Skeletal muscle tissue (tissue), 4 donors: ENCODE results near the gene USH1C. TPM values are rescaled to one million over a fixed set of nuclear protein-coding genes. Genes with fewer than 3 reads are reported as not detected.

Source experiments
- H3K27ac ChIP-seq: one replicate; pipeline ENCODE4 v1.7.0; 2013; ENCODE audit warnings: mild to moderate bottlenecking, low read depth, low read length, inconsistent platforms
- H3K27me3 ChIP-seq, 3 donors: one replicate each; pipeline ENCODE4 v1.7.0; 2013; ENCODE audit warnings: low read length in 3 of 3; ENCODE audit not compliant: control insufficient read depth in 3 of 3, insufficient read depth in 3 of 3
- H3K36me3 ChIP-seq, 3 donors: one replicate each; pipeline ENCODE4 v1.7.0; 2013; ENCODE audit warnings: low read length in 3 of 3; ENCODE audit not compliant: control insufficient read depth in 3 of 3, insufficient read depth in 3 of 3
- H3K4me1 ChIP-seq, 3 donors: one replicate each; pipeline ENCODE4 v1.7.0; 2013; ENCODE audit warnings: low read length in 3 of 3, mild to moderate bottlenecking in 3 of 3; ENCODE audit not compliant: control insufficient read depth in 3 of 3, insufficient read depth in 3 of 3
- H3K4me3 ChIP-seq, 3 donors: one replicate each; pipeline ENCODE4 v1.7.0; 2013; ENCODE audit warnings: low read length in 3 of 3
- H3K9ac ChIP-seq, 3 donors: one replicate each; pipeline ENCODE4 v1.7.0; 2013; ENCODE audit warnings: low read length in 3 of 3, mild to moderate bottlenecking in 3 of 3, moderate library complexity in 2 of 3, low read depth in 1 of 3
- H3K9me3 ChIP-seq, 3 donors: one replicate each; pipeline ENCODE4 v1.7.0; 2013; ENCODE audit warnings: low read length in 3 of 3; ENCODE audit not compliant: control insufficient read depth in 3 of 3
- total RNA-seq: library from RNA; depleted of rRNA; stranded (reverse); fragments of >200 nt; gene quantifications from one replicate; pipeline ENCODE4 v1.2.3, GENCODE V29; 2014
- donor health status: Osteomylitis.

The USH1C gene
- total RNA-seq, 1 donor from 2014 or later: not detected

- Histone ChIP-seq H3K27ac (no peak overlapping the region), H3K4me1 (peaks cover 0 to 2% (median 0%) of the 10 kb centered on the region in 3 donors)
Observed at GRCh38 chr11:17529844-17530185, 14.4 kb downstream of the USH1C start.

GRCh38 chr11:17528906-17529843 lies 15.0 kb downstream of the USH1C start:
- Histone ChIP-seq H3K9me3 (no peaks in the 10 kb centered on the region), H3K27ac (no peak overlapping the region), H3K36me3 (no peaks in the 10 kb centered on the region), H3K4me3 (no peak overlapping the region), H3K27me3 (peaks cover 0 to 2% (median 0%) of the 10 kb centered on the region in 3 donors), H3K4me1 (peaks cover 0 to 2% (median 0%) of the 10 kb centered on the region in 3 donors), H3K9ac (no peak overlapping the region)

More at GRCh38 chr11:17529844-17530185, 14.4 kb downstream of the USH1C start:
- no peaks in the 10 kb centered on the region for H3K9me3 ChIP-seq
- no peak overlapping the region for H3K4me3 ChIP-seq
- peaks cover 0 to 2% (median 0%) of the 10 kb centered on the region in 3 donors for H3K27me3 ChIP-seq
- H3K9ac ChIP-seq: no peak overlapping the region
- no peaks in the 10 kb centered on the region for H3K36me3 ChIP-seq

GRCh38 chr11:17528181-17528691 lies 16.0 kb downstream of the USH1C start:
- Histone ChIP-seq H3K36me3 (no peaks in the 10 kb centered on the region), H3K4me3 (no peak overlapping the region), H3K27me3 (peaks cover 0 to 2% (median 0%) of the 10 kb centered on the region in 3 donors), H3K4me1 (peaks cover 0 to 2% (median 0%) of the 10 kb centered on the region in 3 donors), H3K9me3 (no peaks in the 10 kb centered on the region), H3K9ac (no peak overlapping the region), H3K27ac (no peak overlapping the region)

GRCh38 chr11:17527628-17527995 lies 16.6 kb downstream of the USH1C start:
- no peaks in the 10 kb centered on the region for H3K9me3 ChIP-seq
- no peaks in the 10 kb centered on the region for H3K36me3 ChIP-seq
- H3K9ac ChIP-seq: no peak overlapping the region
- H3K27ac ChIP-seq: no peak overlapping the region
- peaks cover 0 to 2% (median 0%) of the 10 kb centered on the region in 3 donors for H3K27me3 ChIP-seq
- peaks cover 0 to 2% (median 0%) of the 10 kb centered on the region in 3 donors for H3K4me1 ChIP-seq
- no peak overlapping the region for H3K4me3 ChIP-seq

GRCh38 chr11:17526931-17527627 lies 17.1 kb downstream of the USH1C start:
- H3K27ac ChIP-seq: no peak overlapping the region
- H3K4me3 ChIP-seq: no peak overlapping the region
- H3K36me3 ChIP-seq: no peaks in the 10 kb centered on the region
- peaks cover 0 to 2% (median 0%) of the 10 kb centered on the region in 3 donors for H3K27me3 ChIP-seq
- peaks cover 0 to 2% (median 0%) of the 10 kb centered on the region in 3 donors for H3K4me1 ChIP-seq
- H3K9me3 ChIP-seq: no peaks in the 10 kb centered on the region
- no peak overlapping the region for H3K9ac ChIP-seq

- H3K27ac ChIP-seq: no peak overlapping the region
- H3K4me1 ChIP-seq: peaks cover 0 to 2% (median 0%) of the 10 kb centered on the region in 3 donors
- H3K36me3 ChIP-seq: no peaks in the 10 kb centered on the region
Observed at GRCh38 chr11:17526326-17526725, 17.9 kb downstream of the USH1C start.

GRCh38 chr11:17525570-17525969 lies 18.6 kb downstream of the USH1C start:
- Histone ChIP-seq H3K27me3 (peaks cover 0 to 2% (median 2%) of the 10 kb centered on the region in 3 donors), H3K27ac (no peak overlapping the region), H3K9me3 (no peaks in the 10 kb centered on the region), H3K9ac (no peak overlapping the region), H3K36me3 (no peaks in the 10 kb centered on the region), H3K4me1 (peaks cover 0 to 2% (median 0%) of the 10 kb centered on the region in 3 donors), H3K4me3 (no peak overlapping the region)

More at GRCh38 chr11:17526326-17526725, 17.9 kb downstream of the USH1C start:
- H3K9ac ChIP-seq: no peak overlapping the region
- no peaks in the 10 kb centered on the region for H3K9me3 ChIP-seq
- no peak overlapping the region for H3K4me3 ChIP-seq
- H3K27me3 ChIP-seq: peaks cover 0 to 2% (median 0%) of the 10 kb centered on the region in 3 donors

- no peak overlapping the region for H3K4me3 ChIP-seq
Observed at GRCh38 chr11:17524221-17524620, 20.0 kb downstream of the USH1C start.

GRCh38 chr11:17522655-17523054 lies 21.6 kb downstream of the USH1C start:
- Histone ChIP-seq H3K4me3 (no peak overlapping the region), H3K27ac (no peak overlapping the region), H3K27me3 (peaks cover 0 to 5% (median 1%) of the 10 kb centered on the region in 3 donors), H3K4me1 (no peaks in the 10 kb centered on the region), H3K9me3 (no peaks in the 10 kb centered on the region), H3K9ac (no peak overlapping the region), H3K36me3 (no peaks in the 10 kb centered on the region)

More at GRCh38 chr11:17524221-17524620, 20.0 kb downstream of the USH1C start:
- Histone ChIP-seq H3K9me3 (no peaks in the 10 kb centered on the region), H3K36me3 (no peaks in the 10 kb centered on the region), H3K4me1 (peaks cover 0 to 2% (median 0%) of the 10 kb centered on the region in 3 donors), H3K27ac (no peak overlapping the region), H3K9ac (no peak overlapping the region), H3K27me3 (peaks cover 0 to 5% (median 2%) of the 10 kb centered on the region in 3 donors)
